ENCODE results near the gene B3GAT1.
A peak's percentile ranks its signal among the peaks of the same experiment; 100 is the strongest.

B3GAT1 gene

GRCh38 chr11:134417871-134418840 is 6.1 kb upstream of the B3GAT1 start:
- peak; percentile 6 for DNase-seq (ENCODE audit: extremely low read depth, low read depth)
- TF ChIP-seq CTCF (IDR thresholded peaks at IDR 0.05; ENCODE audit: low read depth, low read length, missing control alignments) = no peak
- H3K4me3 ChIP-seq (replicated peaks; ENCODE audit: low read depth, low read length) = no peak overlapping the region

GRCh38 chr11:134416726-134417125 is 4.7 kb upstream of the B3GAT1 start:
- no peak for DNase-seq (ENCODE audit: extremely low read depth, low read depth)
- no peak overlapping the region for H3K4me3 ChIP-seq (replicated peaks; ENCODE audit: low read depth, low read length)
- no peak for TF ChIP-seq CTCF (IDR thresholded peaks at IDR 0.05; ENCODE audit: low read depth, low read length, missing control alignments)

- TF ChIP-seq CTCF (IDR thresholded peaks at IDR 0.05; ENCODE audit: low read depth, low read length, missing control alignments) = no peak
- DNase-seq (ENCODE audit: extremely low read depth, low read depth) = no peak
- no peak overlapping the region for H3K4me3 ChIP-seq (replicated peaks; ENCODE audit: low read depth, low read length)
Measured at GRCh38 chr11:134414766-134415765, 3.0 kb upstream of the B3GAT1 start.

GRCh38 chr11:134413826-134414731 is 2.0 kb upstream of the B3GAT1 start:
- no peak overlapping the region for H3K4me3 ChIP-seq (replicated peaks; ENCODE audit: low read depth, low read length)
- DNase-seq (ENCODE audit: extremely low read depth, low read depth) = no peak
- no peak for TF ChIP-seq CTCF (IDR thresholded peaks at IDR 0.05; ENCODE audit: low read depth, low read length, missing control alignments)

GRCh38 chr11:134413043-134413825 is 1.2 kb upstream of the B3GAT1 start:
- no peak overlapping the region for H3K4me3 ChIP-seq (replicated peaks; ENCODE audit: low read depth, low read length)
- TF ChIP-seq CTCF (IDR thresholded peaks at IDR 0.05; ENCODE audit: low read depth, low read length, missing control alignments) = no peak
- no peak for DNase-seq (ENCODE audit: extremely low read depth, low read depth)

Measured in HFF-Myc (cell line).